Skin of body (tissue), 2 donors: ENCODE measurements around the gene PTN. TPM values are rescaled to one million over a fixed set of nuclear protein-coding genes. Genes with fewer than 3 reads are reported as not detected.

Experiments used
- DNase-seq: peaks from one replicate; lab custom pipeline; 2025; lab: John Stamatoyannopoulos, UW
- total RNA-seq: library from RNA; depleted of rRNA; stranded (reverse); fragments of >200 nt; gene quantifications from one replicate; pipeline ENCODE4 v1.2.3, GENCODE V29; 2014

The PTN gene
- total RNA-seq, 1 donor from 2014 or later: 20.8 TPM

DNA sequence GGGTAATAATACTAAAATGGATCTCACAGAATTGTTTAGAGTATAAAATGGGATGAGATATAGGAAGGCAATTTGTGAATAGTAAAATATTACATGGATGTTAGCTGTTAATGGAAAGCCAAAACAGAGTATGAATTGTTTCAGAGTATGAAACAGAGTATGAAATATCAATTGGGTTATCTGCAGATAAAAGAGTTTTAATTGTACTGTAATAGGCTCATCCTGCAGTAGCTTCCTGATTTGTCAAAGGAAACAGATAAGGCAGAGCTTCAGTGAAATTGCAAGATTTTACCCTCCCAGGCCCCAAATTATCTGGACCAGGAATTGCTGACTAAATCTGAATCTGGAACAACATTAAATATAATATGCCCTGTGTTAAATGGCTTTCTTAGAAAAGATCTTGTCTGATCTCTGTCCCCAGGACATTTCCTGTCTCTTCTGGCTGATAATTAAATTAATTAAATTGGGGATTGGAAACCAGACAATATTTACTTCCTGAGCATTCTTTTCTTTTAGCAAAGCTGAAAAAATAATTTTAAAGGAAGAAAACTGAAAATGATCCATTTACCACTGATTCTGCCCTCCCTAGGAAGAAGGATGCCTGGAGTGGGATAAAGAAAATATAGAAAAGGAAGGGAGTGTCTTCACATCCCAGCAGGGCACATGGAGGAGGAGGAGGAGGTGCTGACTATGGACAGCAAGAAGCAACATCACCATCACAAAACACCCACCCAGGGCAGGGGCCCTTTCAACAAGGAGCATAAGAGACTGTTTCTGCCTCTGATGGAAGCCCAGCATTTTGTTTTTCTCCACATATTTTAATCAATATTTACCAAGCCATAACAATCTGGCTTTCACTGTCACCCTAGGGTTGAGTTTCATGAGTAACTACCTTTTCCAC is 18.5 kb downstream of the PTN start:
- DNase-seq: no peak

DNA sequence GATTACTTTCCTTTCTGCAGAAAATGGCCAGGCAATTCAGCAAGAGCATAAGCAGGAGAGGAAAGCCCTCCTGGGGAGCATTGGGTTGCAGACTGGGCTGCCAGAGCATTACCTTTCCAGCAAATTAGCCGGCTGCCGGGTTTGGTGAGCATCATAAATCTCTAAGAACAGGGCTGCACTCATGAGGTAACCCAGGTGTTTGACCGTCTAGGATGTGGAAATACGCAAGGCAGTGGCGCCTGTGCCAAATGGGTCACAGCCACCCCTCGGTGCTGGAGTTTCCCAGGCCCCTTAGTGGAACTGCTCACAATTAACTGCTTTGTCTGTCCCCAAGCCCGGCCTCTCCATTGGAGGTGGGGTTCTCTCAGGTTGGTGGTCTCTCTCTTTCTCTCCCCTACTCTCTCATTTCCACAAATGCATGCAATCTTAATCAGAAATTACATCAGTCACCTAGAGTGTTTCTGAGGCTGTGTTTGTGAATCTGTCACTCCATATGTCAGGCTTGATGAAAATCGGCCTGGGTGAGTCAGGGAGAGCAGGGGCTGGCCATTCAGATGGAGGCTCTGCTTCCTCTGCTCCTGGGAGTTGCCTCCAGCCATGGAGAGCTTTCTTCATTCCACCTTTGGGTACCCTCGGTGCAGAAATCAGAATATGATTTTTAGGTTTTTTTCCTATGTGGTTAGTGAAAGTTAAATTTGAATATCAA is 26.7 kb downstream of the PTN start:
- no peak for DNase-seq

DNA sequence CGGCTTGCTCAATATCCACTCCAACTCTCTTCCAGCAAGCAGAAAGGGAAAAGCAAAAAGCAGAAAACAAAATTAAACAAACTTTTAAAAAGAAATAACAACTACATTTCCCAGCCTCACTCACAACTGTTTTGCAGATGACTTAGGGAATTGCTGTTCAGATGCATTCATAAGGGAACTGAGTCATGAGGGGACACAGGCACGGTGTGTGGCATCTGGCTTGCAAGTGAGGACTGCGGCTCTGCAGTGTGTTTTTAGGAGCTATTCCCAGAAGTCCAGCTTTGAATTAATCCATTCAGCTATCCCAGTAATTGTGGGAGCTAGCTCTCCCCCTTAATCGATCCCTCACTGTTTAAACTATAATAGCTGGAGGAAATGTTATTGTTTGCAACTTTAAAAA is 30.3 kb downstream of the PTN start:
- no peak for DNase-seq

DNA sequence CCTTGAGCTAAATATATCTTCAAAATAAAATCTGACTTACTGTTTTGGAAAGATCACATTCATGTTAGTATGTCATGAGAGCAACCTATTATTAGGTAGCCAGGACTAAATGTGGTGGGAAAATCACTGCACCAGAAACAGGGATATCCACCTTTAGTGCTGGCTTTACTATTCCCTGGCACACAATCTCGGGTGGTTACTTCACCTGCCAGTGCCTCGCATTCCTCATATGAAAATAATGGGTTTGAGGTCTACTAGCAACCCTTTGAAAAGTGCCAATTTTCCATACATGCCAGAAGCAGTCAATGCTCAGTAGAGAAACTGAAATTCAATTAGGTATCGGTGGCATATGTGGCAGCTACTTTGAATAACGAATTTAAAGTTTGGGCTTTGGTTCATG is 36.8 kb downstream of the PTN start:
- no peak for DNase-seq

DNA sequence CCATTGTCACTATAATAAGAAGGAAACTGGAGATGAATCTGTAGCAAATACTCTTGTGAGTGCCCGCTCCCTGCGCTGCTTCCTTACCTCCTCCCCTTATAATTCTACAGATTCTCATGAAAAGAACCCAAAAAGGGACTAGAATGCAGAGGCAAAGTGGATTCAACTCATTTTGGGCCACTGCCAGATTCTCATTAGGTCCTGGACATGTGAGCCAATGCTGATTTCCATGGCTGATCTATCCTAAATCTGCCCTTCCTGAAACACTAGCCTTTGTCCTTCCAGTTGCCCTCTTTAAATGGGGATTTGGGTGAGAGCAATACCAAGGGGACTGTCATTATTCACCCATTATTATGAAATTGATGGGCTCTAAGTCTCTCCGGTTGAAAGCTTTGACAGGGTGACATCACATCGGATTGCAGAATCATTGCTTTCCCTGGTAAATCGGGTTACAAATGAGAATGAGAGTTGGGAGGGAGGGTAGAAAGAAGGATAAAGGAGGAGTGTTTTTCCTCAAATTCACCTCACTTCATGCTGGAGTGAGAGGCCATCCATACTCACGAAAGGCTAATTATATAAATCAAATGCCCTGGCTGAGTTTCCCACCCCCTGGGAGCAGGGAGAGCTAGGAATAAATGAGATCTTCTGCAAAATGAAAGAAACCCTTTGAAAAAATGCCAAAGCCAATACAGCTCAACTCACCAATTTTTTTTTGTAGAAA is 37.5 kb downstream of the PTN start:
- DNase-seq: no peak

DNA sequence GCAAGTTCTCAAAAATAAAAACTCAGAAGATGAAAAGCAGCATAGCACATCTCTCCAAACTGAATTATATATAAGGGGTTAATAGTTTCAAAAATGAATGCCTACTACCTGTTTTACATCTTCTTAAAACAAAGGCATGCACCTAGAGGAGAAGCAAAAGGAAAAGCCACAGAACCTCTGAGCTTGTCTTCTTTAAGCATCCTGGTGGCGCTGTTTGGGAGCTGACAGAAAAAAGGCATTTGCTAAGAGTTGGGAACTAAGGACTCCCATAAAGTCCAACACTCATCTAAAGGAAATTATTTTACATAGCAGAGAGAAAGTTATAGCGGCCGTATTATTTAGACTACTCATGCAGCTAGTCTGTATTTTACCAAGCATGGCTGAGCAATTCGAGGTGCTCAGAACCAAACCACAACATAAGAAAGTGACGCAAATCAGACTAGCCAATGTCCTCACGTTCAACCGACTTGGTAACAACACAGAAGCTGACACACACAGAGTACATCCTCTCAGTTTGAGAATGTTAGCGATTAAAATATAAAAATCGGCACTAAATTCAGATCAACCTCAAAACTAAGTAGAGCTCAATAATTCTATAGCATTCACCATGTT is 38.8 kb downstream of the PTN start:
- no peak for DNase-seq

DNA sequence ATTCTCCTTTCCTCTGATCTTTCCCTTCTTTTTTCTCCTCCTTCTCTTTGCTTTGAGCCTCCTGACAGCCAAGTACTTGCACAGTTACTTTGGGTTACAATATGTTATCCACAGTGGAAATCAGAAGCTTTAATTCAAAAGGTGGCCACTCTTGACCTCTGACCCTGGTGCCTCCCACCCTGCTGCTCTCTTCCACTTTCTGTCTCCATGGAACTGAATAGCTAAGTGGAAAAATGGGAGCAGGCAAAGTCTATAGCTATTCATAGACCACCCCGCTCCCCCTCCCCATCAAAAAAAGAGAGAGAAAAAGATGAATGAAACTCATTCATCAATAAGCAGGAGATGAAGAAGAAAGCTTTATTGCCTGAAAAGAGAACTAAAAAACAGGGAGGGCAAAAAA is 39.4 kb downstream of the PTN start:
- DNase-seq: no peak

DNA sequence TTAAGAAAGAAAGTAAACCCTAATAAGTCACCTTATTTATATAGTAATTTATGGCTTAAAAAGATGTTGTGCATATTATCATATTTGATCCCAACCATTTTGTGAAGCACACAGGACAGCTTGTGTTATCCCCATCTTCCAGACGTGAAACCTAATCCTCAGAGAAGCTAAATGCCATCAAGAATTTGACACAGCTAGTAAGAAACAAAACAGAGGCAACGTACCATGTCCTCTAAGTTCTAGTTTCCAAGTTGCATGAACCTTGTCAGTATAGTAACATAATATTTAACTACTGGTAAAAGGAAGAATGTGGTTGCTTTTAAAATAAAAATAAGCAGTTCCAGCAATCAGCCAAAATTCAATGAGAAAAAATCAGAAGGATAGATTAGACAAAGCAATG is 41.5 kb downstream of the PTN start:
- DNase-seq: no peak

DNA sequence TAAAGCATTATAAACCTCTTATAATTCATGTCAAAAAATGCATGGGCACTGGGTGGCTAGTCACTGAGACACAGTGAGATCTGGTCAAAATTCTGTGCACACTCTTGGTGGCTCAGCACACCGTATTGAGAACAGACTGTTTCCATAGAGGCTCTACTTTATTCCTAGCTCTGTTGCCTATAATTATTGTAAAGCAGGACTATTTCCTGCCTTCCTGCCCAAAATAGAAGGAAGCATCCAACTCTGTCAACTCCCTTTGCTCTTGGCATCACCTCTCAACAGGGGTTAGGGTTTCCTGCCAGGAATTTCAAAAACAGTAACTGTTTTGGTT is 45.1 kb downstream of the PTN start:
- no peak for DNase-seq

DNA sequence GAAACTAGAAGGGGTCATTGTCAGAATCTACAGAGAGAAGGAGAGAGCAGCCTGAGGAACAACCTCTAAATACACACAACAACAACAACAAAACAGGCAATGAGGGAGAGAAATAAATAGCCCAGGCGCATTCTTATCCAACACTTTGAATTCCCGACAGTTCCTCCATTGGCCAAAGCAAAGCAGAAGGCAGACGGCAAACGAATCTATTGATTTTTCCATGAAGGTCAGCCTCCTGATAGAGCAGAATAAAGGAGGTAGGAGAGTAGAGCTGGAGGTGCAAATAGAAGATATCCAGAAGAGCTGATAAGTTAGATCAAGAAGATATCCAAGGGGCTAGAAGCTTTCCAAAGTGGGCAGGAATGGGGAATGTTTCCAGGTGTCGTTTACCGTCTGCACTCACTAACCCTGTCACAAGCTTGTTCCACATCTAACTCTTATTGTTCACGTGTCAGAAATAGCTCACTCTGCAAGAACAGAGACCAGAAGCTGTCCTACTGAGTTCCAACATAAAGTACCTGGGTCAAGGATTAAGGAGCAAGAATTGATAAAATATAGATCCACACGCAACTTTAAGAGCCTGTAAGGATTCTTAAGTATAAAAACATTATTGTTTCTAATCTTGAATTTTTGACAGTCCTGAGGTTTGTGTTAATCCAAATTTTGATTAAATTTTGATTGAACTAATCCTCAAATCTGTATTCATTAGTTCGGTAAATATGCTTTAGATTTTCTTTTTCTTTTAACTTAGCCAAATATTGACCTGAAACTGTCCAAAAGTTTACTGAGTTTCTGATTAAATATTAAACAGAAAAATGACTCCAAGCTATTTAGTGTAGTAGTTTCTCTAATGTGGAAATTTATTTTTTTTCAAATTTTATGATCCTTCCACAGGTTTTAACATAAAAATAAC is 45.7 kb downstream of the PTN start:
- DNase-seq: no peak

DNA sequence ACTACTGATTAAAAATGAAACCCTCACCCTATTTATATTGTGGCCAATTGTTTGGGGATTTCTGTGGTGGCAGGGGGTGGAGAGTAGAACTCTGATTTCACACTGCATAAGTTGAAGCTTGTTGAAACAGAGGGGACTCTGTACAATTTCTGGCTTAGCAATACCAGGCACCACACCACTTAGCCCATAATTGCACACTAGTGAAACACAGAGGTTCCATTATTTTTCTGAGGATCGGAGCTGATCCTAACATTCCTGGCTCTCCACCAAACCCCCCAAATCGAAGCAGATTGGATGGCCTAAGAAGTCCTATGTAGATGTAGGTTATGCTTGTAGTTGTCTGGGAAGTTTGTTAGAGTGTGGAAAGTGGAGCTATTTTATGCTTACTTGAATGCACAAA is 47.0 kb downstream of the PTN start:
- DNase-seq: no peak

DNA sequence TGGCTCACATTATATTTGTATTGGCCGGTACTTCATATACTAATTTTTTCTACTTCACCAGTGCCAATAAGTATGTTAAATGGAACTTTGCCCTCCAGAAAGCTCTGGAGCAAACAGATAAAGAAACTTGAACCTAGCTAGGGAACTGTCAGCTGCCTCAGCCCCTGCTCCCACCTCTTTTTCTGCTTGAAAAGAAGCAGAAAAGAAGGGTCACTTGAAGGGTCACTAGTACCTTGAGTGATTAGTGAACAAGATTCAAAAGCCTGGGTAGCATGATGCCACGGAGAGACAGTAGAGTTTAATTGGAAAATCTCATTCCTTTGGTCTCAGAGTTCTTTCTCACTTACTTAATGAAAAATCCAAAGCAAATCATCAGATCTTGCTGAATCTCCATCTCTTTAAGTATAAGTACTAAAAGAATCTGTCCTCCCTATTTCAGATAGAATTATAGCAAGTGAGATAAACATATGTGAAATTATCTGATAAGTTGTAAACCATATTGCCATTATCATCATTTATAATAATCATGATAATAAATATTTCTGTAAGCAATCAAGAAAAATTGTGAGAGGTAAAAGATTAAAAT is 47.7 kb downstream of the PTN start:
- DNase-seq: no peak

DNA sequence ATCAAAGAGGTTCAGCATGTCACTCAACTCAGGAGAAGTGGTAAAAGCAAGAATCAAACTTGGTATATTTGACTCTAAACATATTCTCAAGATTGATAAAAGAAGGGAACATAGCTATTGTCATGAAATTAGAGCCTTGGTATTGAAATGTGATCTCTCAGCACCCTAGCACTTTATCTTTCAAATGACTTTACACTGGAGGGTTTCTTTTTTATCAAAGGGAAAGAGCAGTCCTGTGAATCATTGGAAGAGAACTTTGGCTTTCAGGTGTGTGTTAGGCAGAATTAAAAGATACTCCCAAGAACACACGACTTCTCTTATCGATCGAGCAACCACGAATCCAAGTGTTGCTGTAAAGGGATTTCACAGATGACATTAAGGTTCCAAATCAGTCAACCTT is 54.4 kb downstream of the PTN start:
- no peak for DNase-seq

DNA sequence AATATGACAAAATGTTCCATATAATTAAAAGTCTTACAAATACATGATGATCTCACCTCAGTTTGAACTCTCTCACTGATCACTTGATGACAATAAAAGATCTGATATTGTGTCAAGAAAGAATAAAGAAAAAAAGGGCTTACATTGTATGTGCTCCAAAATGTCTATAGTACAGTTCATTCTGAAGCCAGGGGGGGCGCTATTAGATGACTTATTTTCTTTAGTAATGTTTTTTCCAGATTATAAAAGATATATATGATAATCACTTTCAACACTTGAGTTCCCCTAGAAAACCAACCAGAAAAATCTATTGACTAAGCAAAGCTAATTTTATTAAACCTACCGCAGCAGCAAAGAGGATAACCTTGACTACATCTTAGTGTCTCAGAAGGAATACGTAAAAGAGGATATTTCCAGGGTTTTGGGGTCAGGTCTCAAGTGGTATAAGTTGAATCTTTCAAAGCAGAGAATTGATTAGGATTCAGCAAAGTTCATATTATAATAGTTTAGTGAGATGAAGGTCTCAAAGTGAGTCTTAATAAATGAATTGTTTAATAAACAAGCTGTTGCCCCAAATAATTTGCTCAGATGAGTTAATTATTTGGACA is 55.8 kb downstream of the PTN start:
- DNase-seq: no peak

DNA sequence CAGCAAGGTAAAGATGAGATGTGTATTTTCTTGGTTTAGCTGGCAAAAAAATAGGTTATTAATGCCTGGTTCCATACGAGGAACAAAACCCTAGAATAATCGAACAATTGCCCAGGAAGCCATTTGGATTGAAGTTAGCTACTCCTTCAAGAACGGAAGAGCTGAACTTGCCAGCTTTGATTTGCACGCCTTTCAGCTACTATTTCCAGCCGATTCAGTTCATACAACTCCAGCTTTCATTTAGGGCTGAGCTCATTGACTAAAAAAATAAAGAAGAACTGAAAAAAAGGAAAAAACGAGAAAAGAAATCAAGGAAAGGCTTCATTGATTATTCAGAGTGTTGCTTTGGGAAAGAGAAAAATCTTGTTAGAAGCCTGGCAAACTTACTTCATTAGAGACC is 60.4 kb downstream of the PTN start:
- no peak for DNase-seq

DNA sequence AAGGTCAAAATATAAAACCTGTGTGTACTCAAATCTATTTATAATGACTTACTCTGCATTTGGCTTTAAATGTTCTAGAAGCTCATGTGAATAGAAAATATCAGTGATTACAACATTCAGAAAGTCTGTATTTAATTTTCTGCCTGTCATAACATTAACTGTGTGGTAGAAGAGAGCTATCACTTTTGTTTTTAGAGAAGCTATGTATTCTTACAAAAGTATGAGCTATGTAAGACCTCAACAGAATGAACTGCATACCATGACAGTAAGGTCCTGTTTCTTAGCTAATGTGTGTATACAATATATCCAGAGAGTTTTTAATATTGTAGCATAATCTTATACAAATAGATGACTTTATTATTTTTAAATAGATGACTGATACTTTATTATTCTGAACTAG is 61.5 kb downstream of the PTN start:
- no peak for DNase-seq

DNA sequence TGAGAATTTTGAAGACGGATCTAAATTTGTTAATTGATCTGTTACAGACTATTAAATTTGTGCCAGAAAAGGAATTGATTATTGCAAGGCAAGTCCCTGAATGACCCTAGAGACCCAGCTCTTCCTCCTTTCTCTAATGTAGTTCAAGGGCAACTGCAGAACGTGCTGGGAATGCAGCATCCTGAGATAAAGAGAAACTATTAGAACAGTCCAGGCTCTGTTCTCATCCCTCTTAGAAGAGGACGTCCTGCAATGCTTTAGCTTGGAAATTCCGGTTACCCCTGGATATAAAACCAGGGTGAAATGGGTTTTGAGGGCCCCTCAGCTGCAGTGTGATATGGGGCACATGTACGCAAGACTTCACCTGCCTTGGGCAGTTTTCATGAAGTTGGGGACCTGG is 67.3 kb downstream of the PTN start:
- DNase-seq: no peak

DNA sequence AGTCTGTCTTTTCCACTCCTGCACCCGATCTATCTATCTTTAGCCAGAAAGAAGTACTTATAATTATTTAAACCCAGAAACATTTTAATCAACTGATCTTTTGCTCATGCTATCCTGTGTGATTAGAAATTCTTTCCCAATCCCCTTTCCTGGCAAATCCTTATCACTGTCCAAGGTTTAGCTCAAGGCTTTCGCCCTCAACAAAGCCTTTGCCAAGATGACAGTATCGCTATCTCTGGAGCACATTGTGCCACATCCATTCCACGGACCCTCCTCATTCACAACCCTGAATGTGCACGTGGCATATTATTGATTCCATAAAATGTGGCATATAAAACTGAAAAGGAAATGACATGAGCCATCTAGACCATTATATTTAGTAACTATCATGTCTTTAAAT is 71.3 kb downstream of the PTN start:
- DNase-seq: no peak

DNA sequence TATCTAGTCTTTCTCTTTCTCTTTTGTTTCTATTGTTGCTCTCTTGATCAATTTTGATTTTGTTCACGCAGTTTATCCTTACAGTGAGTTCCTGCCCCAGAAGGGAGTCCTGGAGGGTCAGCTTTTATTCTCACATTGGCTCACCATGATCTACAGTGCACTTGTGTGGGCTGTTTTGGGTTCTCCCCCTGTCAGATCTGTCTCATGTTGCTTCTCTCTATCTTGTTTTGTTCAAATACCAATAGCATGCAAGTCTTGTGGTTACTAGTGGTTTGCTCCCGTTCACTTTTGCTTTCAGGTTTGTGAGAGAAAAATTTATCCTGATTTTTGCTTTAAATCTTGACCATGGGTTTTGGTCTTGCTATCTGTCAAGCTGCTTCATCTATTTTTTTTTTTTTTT is 74.3 kb downstream of the PTN start:
- no peak for DNase-seq
